ENCODE data around the gene HMCN1.

DNA sequence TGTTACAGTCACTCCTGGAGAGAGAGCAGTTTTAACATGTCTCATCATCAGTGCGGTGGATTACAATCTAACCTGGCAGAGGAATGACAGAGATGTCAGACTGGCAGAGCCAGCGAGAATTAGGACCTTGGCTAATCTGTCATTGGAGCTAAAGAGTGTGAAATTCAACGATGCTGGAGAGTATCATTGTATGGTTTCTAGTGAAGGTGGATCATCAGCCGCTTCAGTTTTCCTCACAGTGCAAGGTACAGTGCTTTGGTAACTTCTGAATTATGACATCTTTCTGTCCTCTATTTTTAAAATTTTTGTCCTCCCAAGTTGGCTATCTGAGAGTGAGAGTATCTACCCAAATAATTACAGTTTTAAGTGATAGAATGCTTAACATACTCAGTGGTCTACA lies 199.4 kb downstream of the HMCN1 start:
- TF ChIP-seq, protein P1, sequence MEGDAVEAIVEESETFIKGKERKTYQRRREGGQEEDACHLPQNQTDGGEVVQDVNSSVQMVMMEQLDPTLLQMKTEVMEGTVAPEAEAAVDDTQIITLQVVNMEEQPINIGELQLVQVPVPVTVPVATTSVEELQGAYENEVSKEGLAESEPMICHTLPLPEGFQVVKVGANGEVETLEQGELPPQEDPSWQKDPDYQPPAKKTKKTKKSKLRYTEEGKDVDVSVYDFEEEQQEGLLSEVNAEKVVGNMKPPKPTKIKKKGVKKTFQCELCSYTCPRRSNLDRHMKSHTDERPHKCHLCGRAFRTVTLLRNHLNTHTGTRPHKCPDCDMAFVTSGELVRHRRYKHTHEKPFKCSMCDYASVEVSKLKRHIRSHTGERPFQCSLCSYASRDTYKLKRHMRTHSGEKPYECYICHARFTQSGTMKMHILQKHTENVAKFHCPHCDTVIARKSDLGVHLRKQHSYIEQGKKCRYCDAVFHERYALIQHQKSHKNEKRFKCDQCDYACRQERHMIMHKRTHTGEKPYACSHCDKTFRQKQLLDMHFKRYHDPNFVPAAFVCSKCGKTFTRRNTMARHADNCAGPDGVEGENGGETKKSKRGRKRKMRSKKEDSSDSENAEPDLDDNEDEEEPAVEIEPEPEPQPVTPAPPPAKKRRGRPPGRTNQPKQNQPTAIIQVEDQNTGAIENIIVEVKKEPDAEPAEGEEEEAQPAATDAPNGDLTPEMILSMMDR (IDR thresholded peaks at IDR 0.05; ENCODE audit: low read length) = no peak
- TF ChIP-seq EZH2 (IDR thresholded peaks at IDR 0.05; ENCODE audit: borderline replicate concordance, low read length) = no peak
